Suprapubic skin (tissue), 4 donors: ENCODE results near the gene COA5. TPM values are rescaled to one million over a fixed set of nuclear protein-coding genes. Genes with fewer than 3 reads are reported as not detected.

Experiments used
- DNase-seq, 2 donors: peaks; one replicate each; pipeline ENCODE4 v3.0.0-alpha.2; 2019; ENCODE audit warnings: low spot score in 2 of 2
- H3K27ac ChIP-seq: fragments of 200-600 bp; sonication (generic); one replicate; pipeline ENCODE4 v1.5.1; 2019
- H3K27me3 ChIP-seq: fragments of 200-600 bp; sonication (generic); one replicate; pipeline ENCODE4 v1.5.1; 2019
- H3K36me3 ChIP-seq: fragments of 200-600 bp; sonication (generic); one replicate; pipeline ENCODE4 v1.5.1; 2019
- H3K4me1 ChIP-seq: fragments of 200-600 bp; sonication (generic); one replicate; pipeline ENCODE4 v1.5.1; 2019
- H3K4me3 ChIP-seq: fragments of 200-600 bp; sonication (generic); one replicate; pipeline ENCODE4 v1.5.1; 2019; ENCODE audit warnings: mild to moderate bottlenecking
- H3K9me3 ChIP-seq: fragments of 200-600 bp; sonication (generic); one replicate; pipeline ENCODE4 v1.5.1; 2019
- EP300 ChIP-seq: sonication (generic); formaldehyde crosslinking; IDR thresholded peaks from one replicate; pipeline ENCODE4 v1.6.1; 2017; ENCODE audit warnings: antibody characterized with exemption
- POLR2A ChIP-seq, 2 donors: fragments of 450-650 bp; IDR thresholded peaks; one replicate each; pipeline ENCODE4 v1.6.1; 2017; ENCODE audit warnings: antibody characterized with exemption in 2 of 2, mild to moderate bottlenecking in 2 of 2, moderate library complexity in 2 of 2
- POLR2AphosphoS5 ChIP-seq, 3 donors: sonication (generic); formaldehyde crosslinking; IDR thresholded peaks; one replicate each; pipeline ENCODE4 v1.6.1; 2017; ENCODE audit warnings: antibody characterized with exemption in 3 of 3
- WGBS: methylation state at CpG from one replicate; pipeline ENCODE4 v1.1.5; 2018; 5-methylcytosine and 5-hydroxymethylcytosine counted together
- total RNA-seq, 4 donors: library from RNA; depleted of rRNA; stranded (reverse); fragments of >200 nt; gene quantifications; one replicate each; pipeline ENCODE4 v1.1.0, GENCODE V29; 2016
- TF ChIP-seq, protein P1 (sequence below), 2 donors: fragments of 200-600 bp in 1 of 2; fragments of 450-650 bp in 1 of 2; sonication (generic) in 1 of 2; IDR thresholded peaks; one replicate each; pipeline ENCODE4 v1.5.1; 2016 to 2019; ENCODE audit warnings: antibody characterized with exemption in 2 of 2, mild to moderate bottlenecking in 1 of 2, moderate library complexity in 1 of 2

Gene COA5, protein sequence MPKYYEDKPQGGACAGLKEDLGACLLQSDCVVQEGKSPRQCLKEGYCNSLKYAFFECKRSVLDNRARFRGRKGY
- total RNA-seq: 10 to 100 TPM; 22.9 to 42.7 (median 30.3) TPM

DNA sequence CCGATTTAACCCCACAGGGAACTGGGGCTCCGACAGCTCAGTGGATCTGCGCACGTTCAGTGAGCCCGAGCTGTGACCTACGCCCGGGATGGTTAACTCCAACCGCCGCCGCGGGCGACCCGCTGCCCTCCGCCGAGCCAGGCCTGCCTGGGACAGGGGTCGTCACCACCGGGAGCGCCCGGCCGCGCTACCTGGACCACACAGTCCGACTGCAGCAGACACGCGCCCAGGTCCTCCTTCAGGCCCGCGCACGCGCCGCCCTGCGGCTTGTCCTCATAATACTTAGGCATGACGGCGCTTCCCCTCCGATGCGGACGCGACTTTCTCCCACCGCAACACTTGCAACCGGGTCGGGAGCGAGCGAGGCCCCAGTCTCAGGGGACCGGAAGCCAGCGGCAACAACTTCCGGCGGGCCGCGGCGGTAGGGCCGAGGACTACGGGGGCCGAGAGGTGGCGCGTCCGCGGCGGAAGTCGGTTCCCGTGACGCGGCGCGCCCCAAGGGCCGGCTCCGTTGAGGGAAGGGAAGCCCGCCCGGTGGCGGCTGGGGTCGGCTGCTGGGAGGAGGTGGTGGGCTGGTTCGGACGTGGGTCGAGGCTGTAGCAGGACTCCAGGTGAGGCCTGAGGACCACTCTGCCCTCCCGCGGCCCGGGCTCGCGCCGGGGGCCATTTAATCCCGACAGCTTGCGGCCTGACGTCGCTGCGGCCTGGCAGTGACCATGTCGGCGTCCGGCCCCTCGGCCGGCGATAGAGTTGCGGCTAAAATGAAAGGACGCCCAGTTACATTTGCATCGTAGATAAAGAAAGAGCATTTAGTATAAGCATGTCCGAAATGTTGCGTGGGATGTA is at the start of gene COA5, which contains the start of gene UNC50:
TSS of gene COA5 (minus strand) at position 397 of the 846 bp plus-strand sequence. CDS start at position 290, 107 bp downstream.
TSS of gene UNC50 (plus strand) at position 474 of the 846 bp plus-strand sequence. CDS start 1,171 bp downstream, outside the sequence.
- DNase-seq: peak; percentile 94 to 95
- WGBS: 0% methylated on average over 38 of the region's 93 CpGs
- H3K4me1 ChIP-seq: peaks cover 56% of the 10 kb centered on the region
- peaks cover 20% of the 10 kb centered on the region for H3K36me3 ChIP-seq
- no peaks in the 10 kb centered on the region for H3K9me3 ChIP-seq
- peak within 1 kb of the TSS; percentile 97 for H3K27ac ChIP-seq
- no peaks in the 10 kb centered on the region for H3K27me3 ChIP-seq
- peak within 1 kb of the TSS; percentile 92 for H3K4me3 ChIP-seq
- TF ChIP-seq POLR2AphosphoS5 (IDR thresholded peaks at IDR 0.05) (peak; percentile 78 to 99 (median 96)), POLR2A (IDR thresholded peaks at IDR 0.05) (peak; percentile 13 to 92), EP300 (no peak)
- TF ChIP-seq, protein P1, sequence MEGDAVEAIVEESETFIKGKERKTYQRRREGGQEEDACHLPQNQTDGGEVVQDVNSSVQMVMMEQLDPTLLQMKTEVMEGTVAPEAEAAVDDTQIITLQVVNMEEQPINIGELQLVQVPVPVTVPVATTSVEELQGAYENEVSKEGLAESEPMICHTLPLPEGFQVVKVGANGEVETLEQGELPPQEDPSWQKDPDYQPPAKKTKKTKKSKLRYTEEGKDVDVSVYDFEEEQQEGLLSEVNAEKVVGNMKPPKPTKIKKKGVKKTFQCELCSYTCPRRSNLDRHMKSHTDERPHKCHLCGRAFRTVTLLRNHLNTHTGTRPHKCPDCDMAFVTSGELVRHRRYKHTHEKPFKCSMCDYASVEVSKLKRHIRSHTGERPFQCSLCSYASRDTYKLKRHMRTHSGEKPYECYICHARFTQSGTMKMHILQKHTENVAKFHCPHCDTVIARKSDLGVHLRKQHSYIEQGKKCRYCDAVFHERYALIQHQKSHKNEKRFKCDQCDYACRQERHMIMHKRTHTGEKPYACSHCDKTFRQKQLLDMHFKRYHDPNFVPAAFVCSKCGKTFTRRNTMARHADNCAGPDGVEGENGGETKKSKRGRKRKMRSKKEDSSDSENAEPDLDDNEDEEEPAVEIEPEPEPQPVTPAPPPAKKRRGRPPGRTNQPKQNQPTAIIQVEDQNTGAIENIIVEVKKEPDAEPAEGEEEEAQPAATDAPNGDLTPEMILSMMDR (IDR thresholded peaks at IDR 0.05): peak in 1 of 2 donors; percentile 5

DNA sequence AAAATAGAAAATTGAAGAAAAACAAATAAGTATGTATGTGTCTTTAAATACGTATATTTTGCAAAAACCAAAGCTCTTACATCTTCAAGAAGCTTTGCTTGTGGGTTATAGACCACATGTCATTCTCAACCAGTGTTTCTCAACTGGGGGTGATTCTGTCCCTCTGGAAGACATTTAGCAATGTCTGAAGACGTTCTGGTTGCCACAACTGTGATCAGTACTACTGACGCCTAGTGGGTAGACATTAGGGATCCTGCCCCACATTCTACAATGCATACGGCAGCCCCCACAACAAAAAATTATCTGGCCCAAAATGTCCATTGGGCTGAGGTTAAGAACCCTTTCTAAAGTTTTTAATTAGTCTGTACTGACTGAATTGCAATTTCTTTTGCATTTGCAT is 48.5 kb upstream of the COA5 start:
- DNase-seq: no peak
- H3K4me3 ChIP-seq: no peak overlapping the region
- H3K27ac ChIP-seq: no peak overlapping the region
- H3K4me1 ChIP-seq: no peaks in the 10 kb centered on the region
- TF ChIP-seq, protein P1 (IDR thresholded peaks at IDR 0.05): no peak
- no peak for TF ChIP-seq POLR2AphosphoS5 (IDR thresholded peaks at IDR 0.05)
- TF ChIP-seq EP300: no peak
- no peak for TF ChIP-seq POLR2A (IDR thresholded peaks at IDR 0.05)
- no peaks in the 10 kb centered on the region for H3K9me3 ChIP-seq
- H3K27me3 ChIP-seq: no peaks in the 10 kb centered on the region
- no peaks in the 10 kb centered on the region for H3K36me3 ChIP-seq
- 78% methylated on average over 4 of the region's 4 CpGs for WGBS

DNA sequence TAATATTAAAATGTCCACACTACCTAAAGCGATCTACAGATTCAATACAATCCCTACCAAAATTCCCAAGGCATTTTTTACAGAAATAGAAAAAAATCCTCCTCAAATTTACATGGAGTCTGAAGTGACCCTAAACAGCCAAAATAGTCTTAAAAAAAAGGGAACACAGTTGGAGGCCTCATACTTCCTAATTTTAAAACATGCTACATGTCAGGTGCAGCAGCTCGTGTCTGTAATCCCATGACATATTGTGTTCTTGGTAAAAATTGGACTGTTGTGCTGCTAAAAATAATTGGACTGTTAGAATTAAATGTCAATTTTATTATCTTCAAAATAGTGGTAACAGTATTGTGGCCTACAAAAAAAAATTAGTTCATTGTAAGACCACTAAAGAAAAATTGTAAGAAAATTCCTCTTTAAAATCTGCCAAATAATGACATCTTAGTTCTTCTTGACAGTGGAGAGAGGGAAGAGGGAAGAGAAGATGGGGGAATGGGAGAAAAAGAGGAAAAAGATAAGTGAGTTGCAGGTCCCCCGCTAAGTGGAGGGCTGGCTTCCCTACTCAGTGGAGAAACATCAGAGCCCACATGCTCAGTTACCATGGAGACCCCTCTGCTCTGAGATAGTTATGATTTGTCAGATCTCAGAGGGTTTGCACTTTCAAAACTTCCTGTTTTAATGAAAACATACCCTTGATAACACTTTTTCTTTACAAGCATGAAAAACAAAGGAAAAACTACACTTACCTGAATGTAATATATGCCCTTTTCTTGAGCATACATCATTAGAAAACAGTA is 46.6 kb upstream of the COA5 start:
- Histone ChIP-seq H3K36me3 (no peaks in the 10 kb centered on the region), H3K9me3 (no peaks in the 10 kb centered on the region), H3K27me3 (no peaks in the 10 kb centered on the region), H3K4me3 (no peak overlapping the region), H3K4me1 (no peaks in the 10 kb centered on the region), H3K27ac (no peak overlapping the region)
- no peak for TF ChIP-seq POLR2AphosphoS5 (IDR thresholded peaks at IDR 0.05)
- TF ChIP-seq POLR2A (IDR thresholded peaks at IDR 0.05): no peak
- TF ChIP-seq, protein P1 (IDR thresholded peaks at IDR 0.05): no peak
- no peak for TF ChIP-seq EP300
- DNase-seq: no peak
- 91% methylated on average over 3 of the region's 3 CpGs for WGBS

DNA sequence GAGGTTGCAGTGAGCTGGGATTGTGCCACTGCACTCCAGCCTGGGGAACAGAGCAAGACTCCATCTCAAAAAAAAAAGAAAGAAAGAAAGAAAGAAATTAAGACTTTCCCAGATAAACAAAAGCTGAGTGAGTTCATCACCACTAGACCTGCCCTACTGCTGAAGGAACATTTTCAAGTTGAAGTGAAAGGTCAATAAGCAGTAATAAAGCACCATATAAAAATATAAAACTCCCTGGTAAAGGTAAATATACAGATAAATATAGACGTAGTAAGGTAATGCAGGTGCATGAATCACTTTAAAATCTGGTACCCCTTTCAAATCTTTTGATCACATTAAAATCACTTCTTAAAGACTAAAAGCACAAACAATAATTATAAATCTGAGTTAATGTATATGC is 42.7 kb upstream of the COA5 start:
- Histone ChIP-seq H3K4me3 (no peak overlapping the region), H3K27me3 (no peaks in the 10 kb centered on the region), H3K27ac (no peak overlapping the region), H3K36me3 (peaks cover 11% of the 10 kb centered on the region), H3K4me1 (no peaks in the 10 kb centered on the region), H3K9me3 (no peaks in the 10 kb centered on the region)
- no peak for DNase-seq
- WGBS: 97% methylated on average over 1 of the region's 1 CpG
- TF ChIP-seq POLR2A (IDR thresholded peaks at IDR 0.05): no peak
- no peak for TF ChIP-seq EP300
- TF ChIP-seq, protein P1 (IDR thresholded peaks at IDR 0.05): no peak
- TF ChIP-seq POLR2AphosphoS5 (IDR thresholded peaks at IDR 0.05): no peak
